ENCODE data around the gene ABLIM3. TPM values are rescaled to one million over a fixed set of nuclear protein-coding genes. Genes with fewer than 3 reads are reported as not detected.
A peak's percentile ranks its signal among the peaks of the same experiment; 100 is the strongest.

The ABLIM3 gene
- total RNA-seq, 1 donor from 2014 or later: 122 TPM

DNA sequence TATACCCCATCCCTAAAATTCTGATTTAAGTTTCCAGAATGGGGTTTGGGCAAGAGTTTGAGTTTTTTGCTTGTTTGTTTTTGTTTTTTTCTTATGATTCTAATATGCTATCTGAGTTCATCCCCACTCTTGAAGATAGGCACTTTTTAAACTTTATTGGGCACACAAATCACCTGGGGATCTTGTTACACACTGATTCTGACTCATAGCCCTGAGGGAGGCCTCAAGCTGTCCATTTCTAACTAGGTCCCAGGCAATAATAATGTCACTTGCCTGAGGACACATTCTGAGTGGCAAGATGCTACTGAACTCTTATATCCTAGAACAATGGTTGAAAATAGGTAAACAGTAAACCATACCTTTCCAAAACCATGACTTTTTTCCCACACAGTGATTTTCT is 22.8 kb upstream of the ABLIM3 start:
- H3K4me3 ChIP-seq: no peak overlapping the region
- H3K9me3 ChIP-seq (replicated peaks): no peaks in the 10 kb centered on the region
- H3K27me3 ChIP-seq (ENCODE audit: low read depth): no peaks in the 10 kb centered on the region
- intact Hi-C loops (cut with micrococcal nuclease): loop anchor here (10.0 kb wide), 1 partner anchor 384 kb away; no protein-coding TSS in a partner anchor
- TF ChIP-seq, protein P1, sequence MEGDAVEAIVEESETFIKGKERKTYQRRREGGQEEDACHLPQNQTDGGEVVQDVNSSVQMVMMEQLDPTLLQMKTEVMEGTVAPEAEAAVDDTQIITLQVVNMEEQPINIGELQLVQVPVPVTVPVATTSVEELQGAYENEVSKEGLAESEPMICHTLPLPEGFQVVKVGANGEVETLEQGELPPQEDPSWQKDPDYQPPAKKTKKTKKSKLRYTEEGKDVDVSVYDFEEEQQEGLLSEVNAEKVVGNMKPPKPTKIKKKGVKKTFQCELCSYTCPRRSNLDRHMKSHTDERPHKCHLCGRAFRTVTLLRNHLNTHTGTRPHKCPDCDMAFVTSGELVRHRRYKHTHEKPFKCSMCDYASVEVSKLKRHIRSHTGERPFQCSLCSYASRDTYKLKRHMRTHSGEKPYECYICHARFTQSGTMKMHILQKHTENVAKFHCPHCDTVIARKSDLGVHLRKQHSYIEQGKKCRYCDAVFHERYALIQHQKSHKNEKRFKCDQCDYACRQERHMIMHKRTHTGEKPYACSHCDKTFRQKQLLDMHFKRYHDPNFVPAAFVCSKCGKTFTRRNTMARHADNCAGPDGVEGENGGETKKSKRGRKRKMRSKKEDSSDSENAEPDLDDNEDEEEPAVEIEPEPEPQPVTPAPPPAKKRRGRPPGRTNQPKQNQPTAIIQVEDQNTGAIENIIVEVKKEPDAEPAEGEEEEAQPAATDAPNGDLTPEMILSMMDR (IDR thresholded peaks at IDR 0.05; ENCODE audit: borderline replicate concordance): no peak
- H3K27ac ChIP-seq (replicated peaks): no peak overlapping the region
- H3K4me1 ChIP-seq: peaks cover 12% of the 10 kb centered on the region
- no peak for DNase-seq
- H3K36me3 ChIP-seq: no peaks in the 10 kb centered on the region

DNA sequence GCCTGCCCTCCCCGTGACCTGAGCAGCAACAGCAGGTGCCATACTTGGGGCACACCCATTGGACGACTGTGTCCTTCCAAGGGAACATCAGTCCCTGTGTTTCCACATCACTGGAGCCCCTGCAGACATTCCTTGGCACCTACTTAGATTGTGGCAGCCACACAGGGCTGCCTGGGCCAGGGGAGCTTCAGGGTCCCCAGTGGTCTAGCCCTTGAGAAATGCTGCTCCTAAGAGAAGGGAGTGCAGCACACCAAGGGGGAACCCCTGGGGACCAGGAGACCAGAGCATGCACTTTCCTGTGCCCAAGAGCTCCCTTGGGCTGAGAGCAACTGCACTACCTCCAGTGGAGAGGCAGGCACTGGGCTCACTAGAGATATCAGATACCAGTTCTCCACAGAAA is 20.1 kb upstream of the ABLIM3 start:
- Histone ChIP-seq H3K36me3 (no peaks in the 10 kb centered on the region), H3K27me3 (ENCODE audit: low read depth) (no peaks in the 10 kb centered on the region), H3K9me3 (replicated peaks) (no peaks in the 10 kb centered on the region), H3K4me3 (no peak overlapping the region), H3K27ac (replicated peaks) (no peak overlapping the region), H3K4me1 (no peaks in the 10 kb centered on the region)
- intact Hi-C loops (cut with micrococcal nuclease): no loop called here
- TF ChIP-seq, protein P1 (IDR thresholded peaks at IDR 0.05; ENCODE audit: borderline replicate concordance): no peak
- DNase-seq: no peak

DNA sequence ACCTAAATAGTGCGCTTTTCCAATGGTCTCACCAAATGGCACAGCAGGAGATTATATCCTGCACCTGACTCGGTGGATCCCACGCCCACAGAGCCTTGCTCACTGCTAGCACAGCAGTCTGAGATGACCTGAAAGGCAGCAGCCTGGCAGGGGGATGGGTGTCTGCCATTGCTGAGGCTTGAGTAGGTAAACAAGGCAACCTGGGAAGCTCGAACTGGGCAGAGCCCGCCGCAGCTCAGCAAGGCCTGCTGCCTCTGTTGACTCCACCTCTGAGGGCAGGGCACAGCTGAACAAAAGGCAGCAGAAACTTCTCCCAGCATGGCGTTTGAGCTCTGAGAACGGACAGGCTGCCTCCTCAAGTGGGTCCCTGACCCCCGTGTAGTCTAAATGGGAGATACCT is 18.1 kb upstream of the ABLIM3 start:
- H3K36me3 ChIP-seq: no peaks in the 10 kb centered on the region
- TF ChIP-seq, protein P1 (IDR thresholded peaks at IDR 0.05; ENCODE audit: borderline replicate concordance): no peak
- intact Hi-C loops (cut with micrococcal nuclease): no loop called here
- no peak overlapping the region for H3K27ac ChIP-seq (replicated peaks)
- H3K4me3 ChIP-seq: no peak overlapping the region
- no peaks in the 10 kb centered on the region for H3K9me3 ChIP-seq (replicated peaks)
- H3K27me3 ChIP-seq (ENCODE audit: low read depth): no peaks in the 10 kb centered on the region
- H3K4me1 ChIP-seq: no peaks in the 10 kb centered on the region
- DNase-seq: no peak

DNA sequence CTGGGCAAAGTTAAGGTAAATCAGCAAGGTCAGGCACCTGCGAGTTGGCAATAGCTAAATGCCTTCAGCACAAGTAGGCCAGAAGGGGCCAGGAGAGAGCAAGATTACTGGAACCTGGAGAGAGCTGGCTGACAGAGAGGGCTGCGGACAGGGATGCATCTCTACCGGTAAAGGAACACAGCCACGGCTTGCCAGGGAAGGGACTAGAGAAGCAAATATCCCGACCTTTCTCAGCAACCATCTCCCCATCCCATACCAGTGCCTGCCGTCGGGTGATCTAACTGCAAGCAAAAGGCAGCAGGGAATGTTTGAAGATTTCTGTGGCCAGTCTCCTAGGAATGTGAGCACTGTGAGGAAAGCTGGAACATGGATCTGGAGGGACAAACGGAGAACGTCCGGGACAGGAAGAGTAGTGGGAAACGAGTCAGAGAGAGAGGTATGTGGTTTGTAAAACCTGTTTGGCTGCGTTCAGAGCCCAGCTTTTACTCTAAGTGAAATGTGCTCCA is 15.9 kb upstream of the ABLIM3 start:
- TF ChIP-seq, protein P1 (IDR thresholded peaks at IDR 0.05; ENCODE audit: borderline replicate concordance): peak; percentile 35
- intact Hi-C loops (cut with micrococcal nuclease): no loop called here
- no peak for DNase-seq
- H3K9me3 ChIP-seq (replicated peaks): no peaks in the 10 kb centered on the region
- H3K27me3 ChIP-seq (ENCODE audit: low read depth): no peaks in the 10 kb centered on the region
- H3K27ac ChIP-seq (replicated peaks): no peak overlapping the region
- no peak overlapping the region for H3K4me3 ChIP-seq
- H3K36me3 ChIP-seq: no peaks in the 10 kb centered on the region
- H3K4me1 ChIP-seq: peaks cover 10% of the 10 kb centered on the region

DNA sequence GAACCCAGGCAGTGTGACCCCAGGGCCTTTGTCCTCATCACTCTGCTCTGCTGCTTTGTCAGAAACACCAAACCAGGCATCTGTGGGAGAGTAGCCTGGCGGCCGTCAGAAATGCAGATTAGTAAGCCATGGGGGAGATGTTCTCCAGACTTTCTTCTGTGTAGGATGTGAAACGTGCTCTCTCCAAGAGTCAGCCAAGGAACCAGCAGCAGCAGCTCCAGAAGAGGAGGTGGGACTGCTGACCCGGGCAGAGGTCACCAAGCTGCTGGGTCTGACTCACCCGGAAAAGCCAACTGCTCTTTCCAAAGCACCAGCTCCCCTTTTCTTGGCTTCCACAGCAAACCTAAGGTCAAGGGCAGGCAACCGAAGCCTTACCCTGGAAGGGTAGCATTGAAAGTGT is 14.4 kb upstream of the ABLIM3 start:
- intact Hi-C loops (cut with micrococcal nuclease): no loop called here
- Histone ChIP-seq H3K36me3 (no peaks in the 10 kb centered on the region), H3K27ac (replicated peaks) (no peak overlapping the region), H3K4me3 (no peak overlapping the region), H3K9me3 (replicated peaks) (no peaks in the 10 kb centered on the region), H3K4me1 (peaks cover 19% of the 10 kb centered on the region), H3K27me3 (ENCODE audit: low read depth) (no peaks in the 10 kb centered on the region)
- DNase-seq: no peak
- TF ChIP-seq, protein P1 (IDR thresholded peaks at IDR 0.05; ENCODE audit: borderline replicate concordance): no peak

Measured in left ventricle myocardium inferior (tissue), 1 donor.